ENCODE measurements around the gene ZIC5.
A peak's percentile ranks its signal among the peaks of the same experiment; 100 is the strongest.

ZIC5 gene

DNA sequence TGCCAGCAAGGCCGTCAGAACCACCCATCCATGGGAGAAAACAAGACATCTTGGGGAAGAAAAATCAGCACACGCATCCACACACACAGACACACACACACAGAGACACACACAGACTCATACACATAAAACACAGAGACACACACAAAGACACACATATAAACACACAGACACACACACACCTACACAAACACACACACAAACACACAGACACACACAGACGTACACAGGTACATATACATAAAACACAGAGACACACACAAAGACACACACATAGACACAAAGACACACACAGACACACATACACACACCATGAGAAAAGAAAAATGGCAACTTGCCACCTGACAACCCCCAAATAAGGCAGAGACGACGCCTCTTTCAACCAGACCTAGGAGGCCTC, 40.6 kb downstream of the ZIC5 start:
- no peak overlapping the region for H3K27ac ChIP-seq
- no peak for TF ChIP-seq ZFX (IDR thresholded peaks at IDR 0.05; ENCODE audit: borderline replicate concordance)
- TF ChIP-seq, protein P1, sequence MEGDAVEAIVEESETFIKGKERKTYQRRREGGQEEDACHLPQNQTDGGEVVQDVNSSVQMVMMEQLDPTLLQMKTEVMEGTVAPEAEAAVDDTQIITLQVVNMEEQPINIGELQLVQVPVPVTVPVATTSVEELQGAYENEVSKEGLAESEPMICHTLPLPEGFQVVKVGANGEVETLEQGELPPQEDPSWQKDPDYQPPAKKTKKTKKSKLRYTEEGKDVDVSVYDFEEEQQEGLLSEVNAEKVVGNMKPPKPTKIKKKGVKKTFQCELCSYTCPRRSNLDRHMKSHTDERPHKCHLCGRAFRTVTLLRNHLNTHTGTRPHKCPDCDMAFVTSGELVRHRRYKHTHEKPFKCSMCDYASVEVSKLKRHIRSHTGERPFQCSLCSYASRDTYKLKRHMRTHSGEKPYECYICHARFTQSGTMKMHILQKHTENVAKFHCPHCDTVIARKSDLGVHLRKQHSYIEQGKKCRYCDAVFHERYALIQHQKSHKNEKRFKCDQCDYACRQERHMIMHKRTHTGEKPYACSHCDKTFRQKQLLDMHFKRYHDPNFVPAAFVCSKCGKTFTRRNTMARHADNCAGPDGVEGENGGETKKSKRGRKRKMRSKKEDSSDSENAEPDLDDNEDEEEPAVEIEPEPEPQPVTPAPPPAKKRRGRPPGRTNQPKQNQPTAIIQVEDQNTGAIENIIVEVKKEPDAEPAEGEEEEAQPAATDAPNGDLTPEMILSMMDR (IDR thresholded peaks at IDR 0.05), result no peak

DNA sequence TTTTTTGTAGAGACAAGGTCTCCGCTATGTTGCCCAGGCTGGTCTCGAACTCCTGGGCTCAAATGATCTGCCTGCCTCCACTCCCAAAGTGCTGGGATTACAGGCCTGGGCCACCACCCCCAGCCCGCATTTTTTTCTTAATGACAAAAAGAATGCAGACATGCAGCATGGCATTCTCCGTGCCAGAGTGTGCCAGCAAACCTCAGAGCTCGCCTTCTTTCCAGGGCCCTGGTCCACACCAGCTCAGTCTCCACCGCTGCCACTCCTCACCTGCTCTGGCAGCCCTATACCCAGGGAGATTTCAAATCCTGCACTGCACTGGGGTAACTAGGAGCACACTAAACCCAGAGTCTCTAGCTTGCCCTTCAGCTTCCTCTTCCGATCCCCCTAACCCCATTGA, 41.7 kb downstream of the ZIC5 start:
- no peak for TF ChIP-seq ZFX (IDR thresholded peaks at IDR 0.05; ENCODE audit: borderline replicate concordance)
- TF ChIP-seq, protein P1 (IDR thresholded peaks at IDR 0.05), result no peak
- no peak overlapping the region for H3K27ac ChIP-seq

DNA sequence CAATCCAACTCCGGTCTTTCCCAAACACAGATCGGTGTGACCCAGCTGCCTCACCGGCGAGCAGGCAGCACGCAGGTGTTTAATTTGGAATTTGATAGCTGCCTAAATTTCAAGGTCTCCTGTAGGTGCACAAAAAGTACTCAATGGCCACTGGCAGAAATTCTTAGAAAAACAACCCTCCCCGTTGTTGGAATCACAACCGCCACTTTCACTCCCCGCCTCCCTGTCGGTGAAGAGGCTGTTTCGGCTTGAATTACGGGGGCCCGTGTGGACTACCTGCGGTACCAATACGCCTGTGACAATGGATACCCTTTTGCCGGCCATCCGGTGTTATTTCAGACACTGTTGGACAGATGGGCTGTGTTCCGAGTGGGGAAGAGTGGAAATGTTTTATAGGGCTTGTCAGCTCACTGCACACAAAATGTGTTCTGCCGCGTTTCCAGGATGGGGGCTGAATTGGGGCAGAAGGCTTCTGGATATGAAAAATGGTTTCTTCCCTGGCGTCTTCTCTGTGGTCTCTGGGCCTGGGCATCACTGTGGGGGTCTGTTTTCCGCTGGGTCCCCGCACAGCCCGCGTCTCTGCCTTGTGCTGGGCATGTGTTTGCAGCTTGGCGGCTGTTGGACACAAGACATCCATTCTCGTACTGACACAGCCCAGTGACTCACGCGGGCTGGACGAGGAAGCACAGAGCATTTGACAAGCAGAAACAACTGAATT, 45.4 kb downstream of the ZIC5 start:
- H3K27ac ChIP-seq, result peak overlapping the region; percentile 47
- TF ChIP-seq, protein P1 (IDR thresholded peaks at IDR 0.05), result no peak
- TF ChIP-seq ZFX (IDR thresholded peaks at IDR 0.05; ENCODE audit: borderline replicate concordance), result no peak

DNA sequence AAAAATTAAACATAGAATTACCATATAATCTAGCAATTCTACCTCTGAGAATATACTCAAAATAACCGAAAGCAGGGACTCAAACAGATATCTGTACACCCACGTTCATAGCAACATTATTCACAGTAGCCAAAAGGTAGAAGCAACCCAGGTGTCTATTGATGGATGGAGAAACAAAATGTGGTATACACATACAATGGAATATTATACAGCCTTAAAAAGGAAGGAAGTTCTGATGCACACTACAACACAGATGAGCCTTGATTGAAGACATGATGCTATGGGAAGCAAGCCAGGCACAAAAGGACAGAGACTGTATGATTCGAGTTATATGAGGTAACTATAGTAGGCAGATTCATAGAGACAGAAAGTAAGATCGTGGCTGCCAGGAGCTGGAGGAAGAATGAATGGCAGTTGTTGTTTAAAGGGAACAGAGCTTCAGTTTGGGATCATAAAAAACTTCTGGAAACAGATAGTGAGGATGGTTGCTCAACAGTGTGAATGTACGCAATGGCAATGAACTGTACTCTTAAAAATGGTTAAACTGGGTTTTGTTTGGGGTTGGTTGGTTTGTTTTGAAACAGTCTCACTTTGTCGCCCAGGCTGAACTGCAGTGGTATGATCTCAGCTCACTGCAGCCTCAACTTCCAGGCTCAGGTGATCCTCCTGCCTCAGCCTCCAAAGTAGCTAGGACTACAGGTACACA, 47.5 kb downstream of the ZIC5 start:
- H3K27ac ChIP-seq, result no peak overlapping the region
- TF ChIP-seq, protein P1 (IDR thresholded peaks at IDR 0.05), result no peak
- no peak for TF ChIP-seq ZFX (IDR thresholded peaks at IDR 0.05; ENCODE audit: borderline replicate concordance)

DNA sequence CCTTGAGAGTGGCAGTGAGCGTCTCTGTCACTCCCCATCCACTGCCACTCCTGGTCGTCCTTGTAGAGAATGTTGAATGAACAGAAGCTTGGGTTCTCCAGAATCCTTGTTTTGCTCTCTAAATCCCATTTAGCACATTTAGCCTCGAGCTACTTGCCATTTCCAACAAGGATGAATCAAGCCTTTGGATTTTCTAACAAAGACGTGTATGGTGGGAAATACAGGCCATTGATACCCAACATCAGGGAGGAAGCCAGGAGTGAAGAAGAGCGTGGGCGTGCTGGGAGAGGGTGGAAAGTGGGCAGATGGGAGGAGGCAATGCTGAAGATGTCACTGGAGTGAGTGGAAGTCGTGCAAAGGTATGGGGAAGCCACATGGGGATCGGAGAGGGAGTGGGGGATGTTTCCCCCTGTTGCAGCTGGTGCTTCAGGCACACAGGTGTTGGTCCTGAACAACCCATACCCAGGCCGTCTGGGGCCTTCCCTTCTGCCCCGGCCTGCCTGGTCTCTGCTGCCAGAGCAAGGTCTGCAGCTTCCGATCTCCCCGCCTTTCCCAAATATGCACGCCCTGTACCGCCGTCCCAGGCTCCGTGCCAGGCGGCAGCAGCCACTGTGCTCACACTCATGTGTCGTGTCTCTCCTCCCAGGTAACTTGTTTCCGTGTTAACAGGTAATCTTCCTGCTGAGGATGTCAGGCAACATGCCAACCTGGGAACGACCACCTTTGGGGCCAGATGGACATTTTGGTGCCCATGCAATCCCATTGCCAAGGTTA, 48.7 kb downstream of the ZIC5 start:
- TF ChIP-seq, protein P1 (IDR thresholded peaks at IDR 0.05), result no peak
- no peak for TF ChIP-seq ZFX (IDR thresholded peaks at IDR 0.05; ENCODE audit: borderline replicate concordance)
- no peak overlapping the region for H3K27ac ChIP-seq

DNA sequence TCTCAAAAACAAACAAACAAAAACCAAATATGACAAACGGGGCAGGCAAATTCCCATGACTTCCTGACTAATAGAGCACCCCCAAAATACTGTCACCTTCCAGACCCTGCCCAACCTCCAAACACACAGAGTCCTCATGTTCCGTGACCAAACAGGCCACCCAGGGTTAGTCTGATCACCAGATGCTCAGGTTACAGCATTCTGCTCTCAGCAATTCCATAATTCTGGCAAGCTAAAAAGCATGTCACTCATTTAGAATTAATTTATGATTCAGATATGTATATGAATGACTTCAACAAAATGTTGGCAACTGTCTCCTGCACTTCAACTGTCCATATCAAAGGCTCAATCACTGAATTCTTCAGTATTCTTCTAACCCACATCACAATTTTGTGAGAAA, 52.4 kb downstream of the ZIC5 start:
- H3K27ac ChIP-seq, result no peak overlapping the region
- TF ChIP-seq, protein P1 (IDR thresholded peaks at IDR 0.05), result no peak

Data from 22Rv1 (cell line).